ENCODE data around the gene CHST13. TPM values are rescaled to one million over a fixed set of nuclear protein-coding genes. Genes with fewer than 3 reads are reported as not detected.
"Not testable (repeated sequence)": the region's sequence is repeated elsewhere in the genome, so short reads cannot be mapped to it uniquely, and the experiment has no call there.

The CHST13 gene
- total RNA-seq, 1 donor from 2014 or later: 4.2 TPM

DNA sequence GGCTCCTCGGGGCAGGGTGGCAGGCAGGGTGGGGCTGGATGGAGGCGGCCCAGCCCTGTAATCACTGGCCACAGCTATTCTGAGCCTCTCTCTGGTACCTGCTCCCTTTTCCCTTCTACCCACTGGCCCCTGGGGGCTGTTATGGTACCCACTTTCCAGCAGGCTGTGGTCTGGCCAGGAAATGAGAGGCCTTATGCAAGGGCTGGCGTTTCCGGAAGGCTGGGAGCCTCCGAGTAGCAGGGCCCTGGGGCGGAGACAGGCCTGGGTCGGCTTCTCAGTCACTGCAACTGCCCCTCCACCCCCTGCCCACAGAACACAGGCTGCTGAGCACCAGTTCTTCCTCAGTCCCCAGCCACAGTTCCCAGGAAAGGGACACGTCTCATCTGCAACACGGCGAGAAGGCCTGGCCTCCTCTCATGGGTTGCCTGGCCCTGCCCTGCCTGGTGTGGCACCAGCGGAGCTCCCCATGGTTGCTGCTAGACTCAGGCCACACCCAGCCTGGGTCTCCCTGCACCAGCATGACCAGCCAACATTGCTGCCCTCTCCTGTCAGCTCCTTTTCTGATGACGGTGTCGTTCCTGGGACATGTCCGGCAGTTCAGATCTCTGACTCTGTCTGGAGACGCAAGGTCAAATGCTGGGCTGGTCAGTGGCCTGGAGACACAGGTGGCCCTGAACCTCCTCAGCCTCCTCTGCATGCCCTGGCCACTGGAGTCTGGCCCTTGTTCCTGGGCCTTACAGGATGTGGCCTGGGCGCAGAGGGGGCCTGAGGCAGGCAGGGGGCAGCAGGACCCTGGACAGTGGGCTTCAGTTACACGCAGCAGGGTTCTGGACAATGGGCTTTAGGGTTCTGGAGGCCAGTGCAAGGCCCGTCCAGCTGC is 6.5 kb downstream of the CHST13 start:
- intact Hi-C loops (cut with DNase I): no loop called here
- TF ChIP-seq, protein P1, sequence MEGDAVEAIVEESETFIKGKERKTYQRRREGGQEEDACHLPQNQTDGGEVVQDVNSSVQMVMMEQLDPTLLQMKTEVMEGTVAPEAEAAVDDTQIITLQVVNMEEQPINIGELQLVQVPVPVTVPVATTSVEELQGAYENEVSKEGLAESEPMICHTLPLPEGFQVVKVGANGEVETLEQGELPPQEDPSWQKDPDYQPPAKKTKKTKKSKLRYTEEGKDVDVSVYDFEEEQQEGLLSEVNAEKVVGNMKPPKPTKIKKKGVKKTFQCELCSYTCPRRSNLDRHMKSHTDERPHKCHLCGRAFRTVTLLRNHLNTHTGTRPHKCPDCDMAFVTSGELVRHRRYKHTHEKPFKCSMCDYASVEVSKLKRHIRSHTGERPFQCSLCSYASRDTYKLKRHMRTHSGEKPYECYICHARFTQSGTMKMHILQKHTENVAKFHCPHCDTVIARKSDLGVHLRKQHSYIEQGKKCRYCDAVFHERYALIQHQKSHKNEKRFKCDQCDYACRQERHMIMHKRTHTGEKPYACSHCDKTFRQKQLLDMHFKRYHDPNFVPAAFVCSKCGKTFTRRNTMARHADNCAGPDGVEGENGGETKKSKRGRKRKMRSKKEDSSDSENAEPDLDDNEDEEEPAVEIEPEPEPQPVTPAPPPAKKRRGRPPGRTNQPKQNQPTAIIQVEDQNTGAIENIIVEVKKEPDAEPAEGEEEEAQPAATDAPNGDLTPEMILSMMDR (IDR thresholded peaks at IDR 0.05): no peak
- TF ChIP-seq POLR2AphosphoS5 (IDR thresholded peaks at IDR 0.05; ENCODE audit: insufficient read depth in 1 of 2, low read depth in 1 of 2): no peak
- no peak for TF ChIP-seq POLR2A (IDR thresholded peaks at IDR 0.05)
- no peak overlapping the region for H3K4me3 ChIP-seq
- DNase-seq (ENCODE audit: extremely low spot score in 2 of 2): no peak
- H3K27me3 ChIP-seq: no peaks in the 10 kb centered on the region
- no peaks in the 10 kb centered on the region for H3K4me1 ChIP-seq
- no peaks in the 10 kb centered on the region for H3K9me3 ChIP-seq
- H3K36me3 ChIP-seq: no peaks in the 10 kb centered on the region
- H3K27ac ChIP-seq: no peak overlapping the region

DNA sequence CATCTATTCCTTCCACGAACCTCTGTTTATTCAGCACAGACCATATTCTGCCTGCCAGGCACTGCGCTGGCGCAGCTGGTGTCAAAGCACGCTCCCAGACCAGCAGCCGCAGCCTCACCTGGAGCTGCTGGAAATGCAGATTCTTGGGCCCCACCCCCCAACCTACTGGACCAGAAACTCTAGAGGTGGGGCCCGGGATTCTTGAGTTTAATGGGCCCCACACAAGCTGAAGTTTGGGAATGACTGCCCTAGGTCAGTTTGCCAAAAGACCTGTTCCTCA is 7.0 kb downstream of the CHST13 start:
- Histone ChIP-seq H3K4me3 (no peak overlapping the region), H3K27ac (no peak overlapping the region), H3K9me3 (no peaks in the 10 kb centered on the region), H3K4me1 (no peaks in the 10 kb centered on the region), H3K27me3 (no peaks in the 10 kb centered on the region), H3K36me3 (no peaks in the 10 kb centered on the region)
- intact Hi-C loops (cut with DNase I): no loop called here
- TF ChIP-seq, protein P1 (IDR thresholded peaks at IDR 0.05): no peak
- TF ChIP-seq POLR2AphosphoS5 (IDR thresholded peaks at IDR 0.05; ENCODE audit: insufficient read depth in 1 of 2, low read depth in 1 of 2): no peak
- no peak for TF ChIP-seq POLR2A (IDR thresholded peaks at IDR 0.05)
- no peak for DNase-seq (ENCODE audit: extremely low spot score in 2 of 2)

DNA sequence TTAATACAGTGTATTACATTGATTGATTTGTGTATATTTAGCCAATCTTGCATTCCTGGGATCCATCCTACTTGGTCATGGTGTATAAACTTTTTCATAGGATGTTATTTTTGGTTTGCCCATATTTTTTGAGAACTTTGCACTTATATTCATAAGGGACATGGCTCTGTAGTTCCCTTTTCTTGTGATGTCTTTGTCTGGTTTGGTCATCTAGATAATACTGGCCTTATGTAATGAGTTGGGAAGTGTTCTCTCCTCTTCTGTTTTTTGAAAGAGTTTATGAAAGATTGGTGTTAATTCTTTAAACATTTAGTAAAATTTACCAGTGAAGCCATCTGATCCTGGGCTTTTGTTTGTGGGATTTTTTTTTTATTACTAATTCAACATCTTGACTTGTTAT is 9.6 kb downstream of the CHST13 start:
- Histone ChIP-seq H3K36me3 (no peaks in the 10 kb centered on the region), H3K4me3 (no peak overlapping the region), H3K4me1 (no peaks in the 10 kb centered on the region), H3K27me3 (no peaks in the 10 kb centered on the region), H3K9me3 (no peaks in the 10 kb centered on the region), H3K27ac (no peak overlapping the region)
- TF ChIP-seq POLR2A (IDR thresholded peaks at IDR 0.05) (no peak), POLR2AphosphoS5 (IDR thresholded peaks at IDR 0.05; ENCODE audit: insufficient read depth in 1 of 2, low read depth in 1 of 2) (no peak)
- TF ChIP-seq, protein P1 (IDR thresholded peaks at IDR 0.05): no peak
- intact Hi-C loops (cut with DNase I): no loop called here
- DNase-seq (ENCODE audit: extremely low spot score in 2 of 2): no peak

DNA sequence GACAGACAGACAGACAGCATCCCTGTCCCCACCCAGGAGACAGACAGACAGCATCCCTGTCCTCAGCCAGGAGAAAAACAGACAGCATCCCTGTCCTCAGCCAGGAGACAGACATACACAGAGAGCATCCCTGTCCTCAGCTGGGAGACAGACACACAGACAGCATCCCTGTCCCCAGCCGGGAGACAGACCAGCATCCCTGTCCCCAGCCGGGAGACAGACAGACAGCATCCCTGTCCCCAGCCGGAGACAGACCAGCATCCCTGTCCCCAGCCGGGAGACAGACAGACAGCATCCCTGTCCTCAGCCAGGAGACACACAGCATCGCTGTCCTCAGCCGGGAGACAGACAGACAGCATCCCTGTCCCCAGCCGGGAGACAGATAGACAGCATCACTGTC is 10.8 kb downstream of the CHST13 start:
- H3K4me1 ChIP-seq; H3K27me3 ChIP-seq; DNase-seq (ENCODE audit: extremely low spot score in 2 of 2); H3K27ac ChIP-seq; H3K36me3 ChIP-seq; H3K4me3 ChIP-seq; intact Hi-C loops (cut with DNase I); H3K9me3 ChIP-seq: not testable (repeated sequence)

DNA sequence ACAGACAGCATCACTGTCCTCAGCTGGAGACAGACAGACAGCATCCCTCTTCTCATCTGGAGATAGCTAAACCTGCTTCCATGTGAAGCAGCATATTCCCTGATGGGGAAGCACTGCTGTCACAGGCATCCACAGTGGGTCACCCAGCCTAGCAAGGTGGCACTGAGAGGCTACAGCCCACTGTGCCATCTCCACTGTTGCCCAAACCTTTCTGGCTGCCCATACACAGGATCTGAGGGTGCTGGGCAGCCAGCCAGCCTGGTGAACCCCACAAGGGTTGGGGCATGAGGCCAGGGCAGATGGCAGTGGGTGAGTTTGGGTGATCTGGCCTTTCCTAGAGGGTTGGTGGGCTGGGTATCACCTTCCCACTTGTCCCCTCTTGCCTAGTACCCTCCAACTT is 11.7 kb downstream of the CHST13 start:
- H3K4me1 ChIP-seq: no peaks in the 10 kb centered on the region
- H3K27me3 ChIP-seq: no peaks in the 10 kb centered on the region
- no peak overlapping the region for H3K4me3 ChIP-seq
- H3K27ac ChIP-seq: no peak overlapping the region
- intact Hi-C loops (cut with DNase I): no loop called here
- TF ChIP-seq, protein P1 (IDR thresholded peaks at IDR 0.05): no peak
- no peak for TF ChIP-seq POLR2AphosphoS5 (IDR thresholded peaks at IDR 0.05; ENCODE audit: insufficient read depth in 1 of 2, low read depth in 1 of 2)
- no peak for TF ChIP-seq POLR2A (IDR thresholded peaks at IDR 0.05)
- no peak for DNase-seq (ENCODE audit: extremely low spot score in 2 of 2)
- H3K36me3 ChIP-seq: no peaks in the 10 kb centered on the region
- H3K9me3 ChIP-seq: no peaks in the 10 kb centered on the region
